ENCODE results near the gene TNK1.

- TF ChIP-seq CTCF (conservative IDR thresholded peaks at IDR 0.05 in 1 of 2, IDR thresholded peaks at IDR 0.05 in 1 of 2; ENCODE audit: extremely low read depth in 1 of 2, insufficient read depth in 1 of 2, low read depth in 1 of 2, low read length in 2 of 2) (peak in 1 of 2 donors; percentile 32), EZH2 (IDR thresholded peaks at IDR 0.05; ENCODE audit: borderline replicate concordance, low read length) (no peak)
Observed at GRCh38 chr17:7435676-7436555, 55.0 kb downstream of the TNK1 start.

Measured in mammary epithelial cell (primary cell).